NAMALWA (cell line): ENCODE measurements around the gene CYP8B1.

Experiments used
- DNase-seq: peaks from one replicate; pipeline ENCODE4 v3.0.0-alpha.2; 2015; ENCODE audit warnings: low spot score

The CYP8B1 gene

DNA sequence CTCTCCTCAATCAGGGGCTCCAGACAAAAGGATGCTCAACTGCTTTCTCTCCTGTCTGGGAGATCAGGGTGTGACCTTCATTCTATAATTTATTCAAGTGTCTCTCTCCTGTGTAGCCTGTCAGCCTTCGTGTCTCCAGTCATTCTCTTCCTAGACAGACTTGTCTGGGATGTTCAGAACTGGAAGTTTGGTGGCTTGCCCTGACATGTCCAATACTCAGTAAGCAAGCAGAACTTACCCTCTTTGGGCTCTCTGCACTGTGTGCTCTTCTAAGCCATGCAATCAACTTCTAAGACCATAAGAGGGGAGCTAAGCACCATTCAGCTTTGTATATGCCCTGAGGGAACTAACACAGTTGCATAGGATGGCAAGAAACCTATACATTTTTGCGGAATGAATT, 52.3 kb downstream of the CYP8B1 start:
- DNase-seq, result no peak

DNA sequence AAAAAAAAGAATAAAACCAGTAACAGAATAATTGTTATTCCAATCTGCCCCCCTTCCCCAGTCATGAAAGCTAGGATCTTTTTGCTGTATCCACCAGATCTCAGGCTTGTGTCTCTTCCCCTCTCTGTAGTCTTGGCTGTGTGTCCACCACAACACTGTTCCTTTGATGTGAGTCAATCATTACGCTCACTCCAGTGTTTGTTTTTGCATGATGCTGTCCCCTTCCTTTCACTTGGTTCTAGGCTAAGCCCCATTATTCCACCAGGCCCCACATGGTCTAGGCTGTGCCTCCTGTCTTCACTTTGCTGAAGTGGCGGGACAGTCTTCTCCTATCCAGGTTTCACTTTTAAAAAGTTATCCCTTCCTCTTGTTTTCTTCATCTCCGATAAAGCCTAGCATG, 52.9 kb downstream of the CYP8B1 start:
- DNase-seq, result no peak
